ENCODE results near the gene MARK3.
A peak's percentile ranks its signal among the peaks of the same experiment; 100 is the strongest.

The MARK3 gene

DNA sequence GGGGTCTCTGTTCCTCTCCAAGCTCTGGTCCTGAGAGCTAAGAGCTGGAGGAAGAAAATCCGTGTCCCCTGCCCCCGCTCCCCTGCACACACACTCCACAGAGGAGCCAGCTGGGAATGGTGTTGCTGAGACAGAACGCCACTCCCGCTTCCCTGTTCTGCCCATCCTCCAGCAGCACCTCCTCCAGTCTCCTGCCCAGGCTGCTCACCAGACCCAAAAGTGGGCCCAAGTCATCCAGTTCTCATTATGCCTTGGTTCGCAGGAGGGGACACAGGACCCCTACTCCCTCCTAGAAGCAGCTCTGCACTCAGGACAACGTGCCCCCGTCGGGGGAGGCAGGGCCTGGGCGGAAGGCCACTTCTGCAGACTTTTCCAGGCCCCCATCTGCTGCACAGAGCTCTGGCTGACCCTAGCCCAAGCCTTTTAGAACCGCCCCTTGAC, 143.0 kb downstream of the MARK3 start:
- DNase-seq (no peak), ATAC-seq (ENCODE audit: insufficient read depth, low read depth) (no peak)
- H3K4me3 ChIP-seq (ENCODE audit: low read depth in 1 of 2, low read length in 2 of 2) = peak overlapping the region; percentile 74 to 99; a peak in 3 of 4 replicates
- peak overlapping the region; percentile 82 for H3K27ac ChIP-seq (ENCODE audit: low read length)
- H3K27me3 ChIP-seq (ENCODE audit: insufficient read depth, low read length, poor library complexity) = no peaks in the 10 kb centered on the region
- peaks cover 50% of the 10 kb centered on the region for H3K79me2 ChIP-seq (ENCODE audit: insufficient read depth, low read length)
- H4K20me1 ChIP-seq (ENCODE audit: insufficient read depth, low read length) = peaks cover 35% of the 10 kb centered on the region
- peaks cover 35% of the 10 kb centered on the region for H3K4me1 ChIP-seq (ENCODE audit: insufficient read depth, low read length)
- no peaks in the 10 kb centered on the region for H3K9me3 ChIP-seq (ENCODE audit: insufficient read depth, low read length, severe bottlenecking)
- TF ChIP-seq, protein P1, sequence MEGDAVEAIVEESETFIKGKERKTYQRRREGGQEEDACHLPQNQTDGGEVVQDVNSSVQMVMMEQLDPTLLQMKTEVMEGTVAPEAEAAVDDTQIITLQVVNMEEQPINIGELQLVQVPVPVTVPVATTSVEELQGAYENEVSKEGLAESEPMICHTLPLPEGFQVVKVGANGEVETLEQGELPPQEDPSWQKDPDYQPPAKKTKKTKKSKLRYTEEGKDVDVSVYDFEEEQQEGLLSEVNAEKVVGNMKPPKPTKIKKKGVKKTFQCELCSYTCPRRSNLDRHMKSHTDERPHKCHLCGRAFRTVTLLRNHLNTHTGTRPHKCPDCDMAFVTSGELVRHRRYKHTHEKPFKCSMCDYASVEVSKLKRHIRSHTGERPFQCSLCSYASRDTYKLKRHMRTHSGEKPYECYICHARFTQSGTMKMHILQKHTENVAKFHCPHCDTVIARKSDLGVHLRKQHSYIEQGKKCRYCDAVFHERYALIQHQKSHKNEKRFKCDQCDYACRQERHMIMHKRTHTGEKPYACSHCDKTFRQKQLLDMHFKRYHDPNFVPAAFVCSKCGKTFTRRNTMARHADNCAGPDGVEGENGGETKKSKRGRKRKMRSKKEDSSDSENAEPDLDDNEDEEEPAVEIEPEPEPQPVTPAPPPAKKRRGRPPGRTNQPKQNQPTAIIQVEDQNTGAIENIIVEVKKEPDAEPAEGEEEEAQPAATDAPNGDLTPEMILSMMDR (IDR thresholded peaks at IDR 0.05; ENCODE audit: borderline replicate concordance, extremely low read depth, low read length, poor library complexity, severe bottlenecking) = no peak
- no peak for TF ChIP-seq EZH2 (IDR thresholded peaks at IDR 0.05; ENCODE audit: borderline replicate concordance, low read depth, low read length, severe bottlenecking)
- H2AFZ ChIP-seq (ENCODE audit: low read depth, low read length) = peak overlapping the region; percentile 97; the same call in 1 of the 2 replicates
- peak overlapping the region; percentile 77 for H3K9ac ChIP-seq (ENCODE audit: low read depth, low read length)
- H3K36me3 ChIP-seq (ENCODE audit: insufficient read depth, low read length) = peaks cover 32% of the 10 kb centered on the region
- peak overlapping the region; percentile 99 for H3K4me2 ChIP-seq (ENCODE audit: insufficient read depth, low read length)

DNA sequence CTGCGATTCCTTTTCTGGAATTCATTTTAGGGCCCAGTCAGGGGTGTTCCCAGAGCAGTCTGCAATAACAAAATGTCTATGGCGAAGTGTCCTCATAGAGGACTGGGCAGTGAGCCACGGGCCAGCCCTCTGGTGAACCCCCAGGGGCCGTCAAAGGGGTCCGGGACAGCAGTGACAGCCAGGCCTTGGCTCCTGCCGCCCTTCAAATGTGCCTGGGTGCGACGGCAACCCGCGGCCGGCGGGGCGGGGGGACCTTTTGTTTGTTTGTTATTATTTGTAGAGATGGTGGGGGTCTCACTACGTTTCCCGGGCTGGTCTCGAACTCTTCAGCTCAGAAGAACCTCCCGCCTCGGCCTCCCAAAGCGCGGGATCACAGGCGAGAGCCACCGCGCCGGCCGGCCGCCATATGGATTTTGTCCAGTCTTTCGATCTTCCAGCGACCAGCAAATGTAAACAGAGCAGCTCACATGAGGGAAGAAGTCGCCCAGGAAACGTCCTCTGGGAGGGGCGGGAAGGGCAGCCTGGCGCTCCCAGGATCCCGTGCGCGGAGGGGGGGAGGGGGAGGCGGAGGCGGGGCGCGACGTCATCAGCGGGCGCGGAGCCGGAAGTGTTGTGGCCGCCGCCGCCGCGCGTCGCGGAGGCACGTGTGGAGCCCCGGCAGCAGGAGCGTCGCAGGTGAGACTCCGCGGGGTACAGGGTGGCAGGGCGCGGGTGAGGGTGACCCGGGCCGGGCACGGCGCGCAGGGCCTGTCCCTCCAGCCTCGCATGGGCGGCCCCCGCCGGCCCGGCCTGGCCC, 143.6 kb downstream of the MARK3 start, which contains the start of gene TRMT61A:
Gene TRMT61A (plus strand): TSS at position 610 of the 796 bp plus-strand sequence. CDS start 783 bp downstream, outside the sequence.
- peak within 1 kb of the TSS; percentile 99 for H3K4me2 ChIP-seq (ENCODE audit: insufficient read depth, low read length)
- TF ChIP-seq, protein P1 (IDR thresholded peaks at IDR 0.05; ENCODE audit: borderline replicate concordance, extremely low read depth, low read length, poor library complexity, severe bottlenecking) = no peak
- no peak for TF ChIP-seq EZH2 (IDR thresholded peaks at IDR 0.05; ENCODE audit: borderline replicate concordance, low read depth, low read length, severe bottlenecking)
- peak within 1 kb of the TSS; percentile 82 for H3K27ac ChIP-seq (ENCODE audit: low read length)
- H3K79me2 ChIP-seq (ENCODE audit: insufficient read depth, low read length) = peaks cover 50% of the 10 kb centered on the region
- no peaks in the 10 kb centered on the region for H3K9me3 ChIP-seq (ENCODE audit: insufficient read depth, low read length, severe bottlenecking)
- H2AFZ ChIP-seq (ENCODE audit: low read depth, low read length) = peak within 1 kb of the TSS; percentile 97
- H3K4me1 ChIP-seq (ENCODE audit: insufficient read depth, low read length) = peaks cover 35% of the 10 kb centered on the region
- DNase-seq (peak; percentile 84), ATAC-seq (ENCODE audit: insufficient read depth, low read depth) (peak; percentile 78)
- H4K20me1 ChIP-seq (ENCODE audit: insufficient read depth, low read length) = peaks cover 35% of the 10 kb centered on the region
- H3K27me3 ChIP-seq (ENCODE audit: insufficient read depth, low read length, poor library complexity) = no peaks in the 10 kb centered on the region
- peaks cover 38% of the 10 kb centered on the region for H3K36me3 ChIP-seq (ENCODE audit: insufficient read depth, low read length)
- peak within 1 kb of the TSS; percentile 74 to 99 for H3K4me3 ChIP-seq (ENCODE audit: low read depth in 1 of 2, low read length in 2 of 2)
- H3K9ac ChIP-seq (ENCODE audit: low read depth, low read length) = peak within 1 kb of the TSS; percentile 77

DNA sequence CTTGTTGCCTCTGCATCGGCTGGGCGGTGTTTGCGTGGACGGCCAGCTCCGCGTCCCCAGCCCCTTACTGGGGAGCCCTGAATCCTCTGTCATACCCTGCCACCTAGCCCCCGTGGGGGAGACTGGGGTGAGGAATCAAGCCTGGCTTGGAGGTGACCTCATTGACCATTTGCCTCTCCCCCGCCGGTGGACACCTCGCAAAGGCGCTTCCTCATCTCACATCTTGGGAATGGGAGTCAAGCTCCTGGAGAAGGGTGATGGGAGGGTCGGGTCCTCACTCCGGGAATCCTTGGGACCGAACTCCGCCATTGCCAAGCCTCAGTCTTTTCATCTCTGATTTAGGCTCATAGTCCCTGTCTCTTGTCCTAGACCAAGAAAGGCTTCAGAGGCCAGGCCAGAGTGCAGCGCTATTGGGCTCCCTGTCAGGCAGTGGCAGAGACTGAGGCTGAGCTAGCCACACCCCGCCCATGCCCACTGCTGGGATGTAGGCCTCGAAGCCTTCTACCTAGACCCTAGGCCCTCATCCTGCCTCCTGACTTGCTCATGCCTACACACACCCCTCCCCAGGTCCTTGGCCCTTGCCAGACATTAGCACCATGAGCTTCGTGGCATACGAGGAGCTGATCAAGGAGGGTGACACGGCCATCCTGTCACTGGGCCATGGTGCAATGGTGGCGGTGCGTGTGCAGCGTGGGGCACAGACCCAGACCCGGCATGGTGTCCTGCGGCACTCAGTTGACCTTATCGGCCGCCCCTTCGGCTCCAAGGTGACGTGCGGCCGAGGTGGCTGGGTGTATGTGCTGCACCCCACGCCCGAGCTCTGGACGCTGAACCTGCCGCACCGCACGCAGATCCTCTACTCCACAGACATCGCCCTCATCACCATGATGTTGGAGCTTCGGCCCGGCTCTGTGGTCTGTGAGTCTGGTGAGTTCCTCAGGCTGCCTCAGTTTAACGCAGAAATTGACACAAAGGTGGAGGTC, 144.5 kb downstream of the MARK3 start:
- peak overlapping the region; percentile 84 for H2AFZ ChIP-seq (ENCODE audit: low read depth, low read length)
- H3K9ac ChIP-seq (ENCODE audit: low read depth, low read length) = peak overlapping the region; percentile 77
- H3K4me3 ChIP-seq (ENCODE audit: low read depth in 1 of 2, low read length in 2 of 2) = peak overlapping the region; percentile 67 to 99
- DNase-seq (no peak), ATAC-seq (ENCODE audit: insufficient read depth, low read depth) (no peak)
- H3K9me3 ChIP-seq (ENCODE audit: insufficient read depth, low read length, severe bottlenecking) = no peaks in the 10 kb centered on the region
- H3K79me2 ChIP-seq (ENCODE audit: insufficient read depth, low read length) = peaks cover 50% of the 10 kb centered on the region
- H3K27me3 ChIP-seq (ENCODE audit: insufficient read depth, low read length, poor library complexity) = no peaks in the 10 kb centered on the region
- peak overlapping the region; percentile 99 for H3K4me2 ChIP-seq (ENCODE audit: insufficient read depth, low read length)
- peaks cover 46% of the 10 kb centered on the region for H3K36me3 ChIP-seq (ENCODE audit: insufficient read depth, low read length)
- TF ChIP-seq, protein P1 (IDR thresholded peaks at IDR 0.05; ENCODE audit: borderline replicate concordance, extremely low read depth, low read length, poor library complexity, severe bottlenecking) = no peak
- no peak for TF ChIP-seq EZH2 (IDR thresholded peaks at IDR 0.05; ENCODE audit: borderline replicate concordance, low read depth, low read length, severe bottlenecking)
- H3K27ac ChIP-seq (ENCODE audit: low read length) = peak overlapping the region; percentile 69
- peaks cover 42% of the 10 kb centered on the region for H4K20me1 ChIP-seq (ENCODE audit: insufficient read depth, low read length)
- H3K4me1 ChIP-seq (ENCODE audit: insufficient read depth, low read length) = peaks cover 35% of the 10 kb centered on the region

Data from DND-41 (cell line).